Heart right ventricle (tissue), 16 donors: Measurements from ENCODE around the gene KHNYN. TPM values are rescaled to one million over a fixed set of nuclear protein-coding genes. Genes with fewer than 3 reads are reported as not detected.

Source experiments
- ATAC-seq, 8 donors: fragments of 200-7000 bp; cut with Tn5 transposase; one replicate each; pipeline ENCODE4 v1.9.1; 2020; ENCODE audit warnings: mild to moderate bottlenecking in 8 of 8, moderate library complexity in 8 of 8, moderate number of reproducible peaks in 1 of 8
- DNase-seq, 2 donors: peaks; one replicate each; pipeline ENCODE4 v3.0.0-alpha.2; 2020
- H3K27ac ChIP-seq, 10 donors: fragments of 200-600 bp; sonication (generic) in 2 of 10; one replicate each; pipeline versions ENCODE4 v1.5.0 to v1.8.0; 2020 to 2022; ENCODE audit warnings: mild to moderate bottlenecking in 3 of 10
- H3K27me3 ChIP-seq, 7 donors: fragments of 200-600 bp; one replicate each; pipeline ENCODE4 v1.8.0; 2021 to 2022; ENCODE audit warnings: mild to moderate bottlenecking in 2 of 7
- H3K36me3 ChIP-seq, 9 donors: fragments of 200-600 bp; sonication (generic) in 1 of 9; one replicate each; pipeline versions ENCODE4 v1.5.0 to v1.8.0; 2020 to 2022; ENCODE audit warnings: mild to moderate bottlenecking in 2 of 9
- H3K4me1 ChIP-seq, 9 donors: fragments of 200-600 bp; sonication (generic) in 1 of 9; one replicate each; pipeline versions ENCODE4 v1.5.0 to v1.8.0; 2020 to 2022; ENCODE audit warnings: mild to moderate bottlenecking in 4 of 9
- H3K4me3 ChIP-seq, 10 donors: fragments of 200-600 bp; sonication (generic) in 2 of 10; one replicate each; pipeline versions ENCODE4 v1.5.0 to v1.8.0; 2020 to 2022; ENCODE audit warnings: mild to moderate bottlenecking in 7 of 10, moderate library complexity in 2 of 10
- H3K9me3 ChIP-seq, 11 donors: fragments of 200-600 bp in 10 of 11; sonication (generic) in 2 of 11; one replicate each; pipeline versions ENCODE4 v1.5.0 to v1.8.0; 2013 to 2022; ENCODE audit warnings: mild to moderate bottlenecking in 2 of 11, control low read depth in 1 of 11, moderate library complexity in 1 of 11
- WGBS, 2 donors: extraction: QIAGEN DNeasy Blood & Tissue Kit; methylation state at CpG; one replicate each; pipeline ENCODE4 v1.1.7; 2013; ENCODE audit warnings: inconsistent platforms in 1 of 2; 5-methylcytosine and 5-hydroxymethylcytosine counted together
- intact Hi-C, 10 donors: fragments of 100-400 bp; cut with DNase I; formaldehyde crosslinking; loops; one replicate each; pipeline versions ENCODE4 v1.11.1 to v1.14.2; 2022
- polyA plus RNA-seq, 2 donors: library from polyadenylated mRNA; stranded (reverse); fragments of 200-250 nt; gene quantifications; one replicate each; pipeline ENCODE4 v1.2.3, GENCODE V29; 2013
- total RNA-seq, 10 donors: library from RNA; stranded (reverse); fragmentation: NEBNext Ultra II Directional in 3 of 10; extraction: Animal tissue kit (Norgen Biotek cat#: 25700) in 3 of 10; gene quantifications; one replicate each; pipeline versions ENCODE4 v1.2.1 to v1.2.4, GENCODE V29; 2021 to 2023
- TF ChIP-seq, protein P1 (sequence below), 9 donors: fragments of 200-600 bp; sonication (generic) in 2 of 9; IDR thresholded peaks; one replicate each; pipeline versions ENCODE4 v1.5.0 to v1.8.0; 2021 to 2022; ENCODE audit warnings: antibody characterized with exemption in 9 of 9, mild to moderate bottlenecking in 5 of 9, moderate library complexity in 1 of 9
- donor health status: Arrhythmogenic right ventricular cardiomyopathy.
- donor health status: ischemic (EF 13 %, LVEDD 7.1; RV severe dilation, severe dysfunction).
- donor health status: healthy with polysubstance abuse.
- donor health status: DM: no; HTN: yes; CAD: no.
- donor health status: DM: no; HTN: no; CAD: no.
- donor health status: ischemic (EF 25% LVEDD 6.9; RV normal size, moderate dysfunction).
- donor health status: ischemic (EF 25% LVEDD 5.7; RV mildly dilated, moderate dysfunction).
- donor health status: healthy.
- donor health status: DM: yes; HTN: yes; CAD: no.
- donor health status: Ischemic cardiomyopathy.
- donor health status: ischemic (EF 35%, LVEDD 5.7; RV mildly dilated, moderate dysfunction).
- donor health status: nonischemic (EF 11% LVEDD 7.7; RV severe dilation, severe dysfunction).
- donor health status: DM: yes; HTN: yes; CAD: no.
- donor health status: PGD.
- donor health status: ischemic (EF 29% LVEDD 5.4; RV normal size, mild dysfunction).
- donor health status: nonischemic (EF 23%, LVEDD 6.1; RV moderate dilation, normal function).

The KHNYN gene
- total and polyA plus RNA-seq, 12 donors = 14.0 to 30.1 (median 17.9) TPM

DNA sequence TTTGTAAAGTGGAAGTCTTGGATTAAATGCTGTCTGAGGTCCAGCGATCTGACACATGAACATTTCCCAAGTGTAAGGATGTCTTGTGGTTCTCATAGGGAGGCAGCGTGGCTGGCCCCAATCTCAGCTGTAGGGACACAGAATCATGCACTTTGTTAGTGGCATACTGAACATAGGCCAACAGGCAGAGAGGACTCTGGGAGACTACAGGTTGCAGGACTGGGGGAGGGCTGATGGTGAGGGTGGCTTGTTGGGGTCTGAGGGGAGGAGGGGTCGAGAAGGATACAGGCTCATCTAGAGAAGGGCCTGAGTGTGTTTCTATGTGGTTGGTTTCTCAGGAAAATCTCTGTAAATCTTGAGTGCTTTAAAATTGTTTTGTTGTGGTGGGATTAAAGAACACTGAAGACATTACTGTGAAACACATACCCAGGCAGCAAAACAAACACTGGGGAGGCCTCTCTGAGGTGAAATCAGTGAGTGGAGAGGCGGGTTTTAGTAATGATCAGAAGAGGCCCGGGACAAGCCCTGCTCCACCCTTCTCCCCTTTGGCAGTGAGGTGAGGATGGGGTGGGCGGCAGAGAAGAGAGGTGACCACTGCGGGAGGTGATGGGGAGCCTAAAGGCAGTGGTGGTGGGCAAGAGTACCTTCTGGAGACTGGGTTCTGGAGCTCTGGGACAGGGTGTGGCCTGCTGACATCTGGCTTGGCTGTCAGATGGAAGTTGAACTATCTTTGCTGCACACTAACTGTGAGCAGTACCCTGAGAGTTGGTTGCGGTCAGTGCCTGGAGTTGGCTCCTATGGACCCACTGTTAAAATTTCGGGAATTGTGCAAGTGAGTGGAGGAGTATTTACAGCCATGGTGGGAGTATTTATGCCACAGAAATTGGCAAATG lies 27.7 kb upstream of the KHNYN start:
- H3K27me3 ChIP-seq = no peaks in the 10 kb centered on the region
- peak overlapping the region in 5 of 10 donors; percentile 5 to 60 (median 28) for H3K27ac ChIP-seq
- ATAC-seq (no peak), DNase-seq (no peak)
- H3K4me3 ChIP-seq = peak overlapping the region in 1 of 10 donors; percentile 78
- H3K9me3 ChIP-seq = no peaks in the 10 kb centered on the region
- 58 to 60% methylated on average over 9 of the region's 9 CpGs for WGBS, 2 donors
- H3K4me1 ChIP-seq = peaks cover 14 to 74% (median 58%) of the 10 kb centered on the region in 9 donors
- H3K36me3 ChIP-seq = peaks cover 0 to 16% (median 0%) of the 10 kb centered on the region in 9 donors
- TF ChIP-seq, protein P1, sequence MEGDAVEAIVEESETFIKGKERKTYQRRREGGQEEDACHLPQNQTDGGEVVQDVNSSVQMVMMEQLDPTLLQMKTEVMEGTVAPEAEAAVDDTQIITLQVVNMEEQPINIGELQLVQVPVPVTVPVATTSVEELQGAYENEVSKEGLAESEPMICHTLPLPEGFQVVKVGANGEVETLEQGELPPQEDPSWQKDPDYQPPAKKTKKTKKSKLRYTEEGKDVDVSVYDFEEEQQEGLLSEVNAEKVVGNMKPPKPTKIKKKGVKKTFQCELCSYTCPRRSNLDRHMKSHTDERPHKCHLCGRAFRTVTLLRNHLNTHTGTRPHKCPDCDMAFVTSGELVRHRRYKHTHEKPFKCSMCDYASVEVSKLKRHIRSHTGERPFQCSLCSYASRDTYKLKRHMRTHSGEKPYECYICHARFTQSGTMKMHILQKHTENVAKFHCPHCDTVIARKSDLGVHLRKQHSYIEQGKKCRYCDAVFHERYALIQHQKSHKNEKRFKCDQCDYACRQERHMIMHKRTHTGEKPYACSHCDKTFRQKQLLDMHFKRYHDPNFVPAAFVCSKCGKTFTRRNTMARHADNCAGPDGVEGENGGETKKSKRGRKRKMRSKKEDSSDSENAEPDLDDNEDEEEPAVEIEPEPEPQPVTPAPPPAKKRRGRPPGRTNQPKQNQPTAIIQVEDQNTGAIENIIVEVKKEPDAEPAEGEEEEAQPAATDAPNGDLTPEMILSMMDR (IDR thresholded peaks at IDR 0.05) = no peak
- intact Hi-C loops = loop anchor here in 1 of 10 donors (2.0 kb wide), 1 partner anchor 35 kb away; no protein-coding TSS in a partner anchor

DNA sequence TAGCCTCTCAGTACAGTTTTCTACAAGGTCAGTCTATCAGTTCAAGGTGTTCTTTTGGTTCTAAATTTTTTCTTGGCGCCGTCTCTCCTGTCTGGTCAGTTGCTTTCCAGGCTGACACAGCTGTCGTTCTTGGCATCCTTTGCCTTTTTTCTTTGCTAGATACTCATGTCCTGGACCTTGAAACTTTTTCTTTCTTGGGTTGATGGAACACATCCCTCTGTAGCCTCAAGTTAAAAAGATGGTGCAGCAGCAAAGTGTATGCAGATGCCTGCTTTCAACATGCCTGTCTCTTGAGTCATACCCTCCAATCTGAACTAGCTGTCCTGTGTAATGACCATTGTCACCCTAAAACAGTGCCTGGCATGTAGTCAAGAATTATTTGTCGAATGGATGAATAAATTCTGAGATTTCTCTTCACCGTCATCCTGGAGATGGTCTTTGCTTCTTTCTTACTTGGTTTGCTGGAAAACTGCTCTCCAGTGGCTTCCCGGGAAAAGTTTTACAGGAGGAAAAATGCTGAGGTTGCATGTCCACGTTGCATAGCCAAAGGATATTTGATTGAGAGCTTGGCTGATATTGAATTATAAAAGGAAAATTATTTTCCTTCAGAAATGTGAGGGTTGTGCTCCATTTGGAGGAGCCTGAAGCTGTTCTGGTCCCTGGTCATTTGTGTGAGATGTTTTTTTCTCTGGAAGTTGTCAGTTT lies 26.3 kb upstream of the KHNYN start:
- Histone ChIP-seq H3K36me3 (peaks cover 0 to 24% (median 3%) of the 10 kb centered on the region in 9 donors), H3K4me1 (peaks cover 11 to 62% (median 50%) of the 10 kb centered on the region in 9 donors), H3K9me3 (no peaks in the 10 kb centered on the region), H3K4me3 (peak overlapping the region in 1 of 10 donors; percentile 16), H3K27me3 (no peaks in the 10 kb centered on the region), H3K27ac (peak overlapping the region in 6 of 10 donors; percentile 4 to 60 (median 15))
- intact Hi-C loops = no loop called here
- ATAC-seq = peak in 3 of 8 donors; percentile 14 to 38 (median 26)
- WGBS, 2 donors = 40 to 49% methylated on average over 7 of the region's 7 CpGs
- DNase-seq = peak in 1 of 2 donors; percentile 37
- TF ChIP-seq, protein P1 (IDR thresholded peaks at IDR 0.05) = no peak

DNA sequence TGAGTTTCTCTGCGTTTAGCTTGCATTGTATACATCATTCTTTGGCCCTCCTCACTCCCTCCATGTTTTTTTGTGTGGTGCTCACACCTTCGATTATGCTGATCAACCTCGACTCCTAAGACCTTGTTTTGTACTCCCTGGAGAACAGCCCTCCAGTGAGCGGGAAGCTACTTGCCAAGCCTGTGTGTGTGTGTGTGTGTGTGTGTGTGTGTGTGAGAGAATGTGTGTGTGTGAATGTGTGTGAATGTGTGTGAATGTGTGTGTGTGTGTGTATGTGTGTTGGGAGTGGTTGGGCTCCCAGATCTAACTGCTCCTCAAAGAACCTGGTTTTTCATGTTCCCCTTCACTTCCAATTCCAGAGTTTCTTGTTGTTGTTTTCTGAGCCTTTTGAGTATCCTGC lies 24.9 kb upstream of the KHNYN start:
- peaks cover 11 to 55% (median 47%) of the 10 kb centered on the region in 9 donors for H3K4me1 ChIP-seq

DNA sequence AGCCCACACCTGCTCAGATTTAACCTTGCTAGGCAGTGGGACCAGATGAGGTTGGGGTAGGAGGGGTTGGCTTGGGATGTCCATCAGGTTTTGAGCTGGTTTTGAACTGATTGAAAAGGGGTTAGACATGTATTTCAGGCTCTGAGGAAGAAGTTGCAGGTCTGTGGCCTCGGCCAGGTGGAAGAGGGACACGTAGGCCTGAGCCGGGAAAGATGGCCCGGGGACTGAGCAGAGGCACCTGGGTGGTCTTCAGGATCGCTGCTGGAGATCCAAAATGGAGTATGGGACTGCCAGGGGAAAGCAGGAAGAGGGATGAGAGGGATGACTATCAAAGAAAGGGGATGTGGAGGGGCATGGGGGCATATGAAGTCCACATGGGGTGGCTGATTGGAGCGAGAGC lies 23.3 kb upstream of the KHNYN start:
- no peaks in the 10 kb centered on the region for H3K9me3 ChIP-seq
- peaks cover 11 to 39% (median 32%) of the 10 kb centered on the region in 9 donors for H3K4me1 ChIP-seq
- TF ChIP-seq, protein P1 (IDR thresholded peaks at IDR 0.05) = no peak
- peaks cover 0 to 54% (median 18%) of the 10 kb centered on the region in 9 donors for H3K36me3 ChIP-seq
- no peaks in the 10 kb centered on the region for H3K27me3 ChIP-seq
- WGBS, 2 donors = 93 to 95% methylated on average over 6 of the region's 6 CpGs
- no peak overlapping the region for H3K27ac ChIP-seq
- ATAC-seq = no peak
- H3K4me3 ChIP-seq = no peak overlapping the region
- intact Hi-C loops = no loop called here
- DNase-seq = no peak

More for the DNA sequence above, 24.9 kb upstream of the KHNYN start:
- H3K27me3 ChIP-seq = no peaks in the 10 kb centered on the region
- no peak overlapping the region for H3K4me3 ChIP-seq
- intact Hi-C loops = no loop called here
- 52 to 63% methylated on average over 4 of the region's 4 CpGs for WGBS, 2 donors
- peaks cover 0 to 38% (median 16%) of the 10 kb centered on the region in 9 donors for H3K36me3 ChIP-seq
- DNase-seq (no peak), ATAC-seq (no peak)
- peak overlapping the region in 1 of 10 donors; percentile 25 for H3K27ac ChIP-seq
- TF ChIP-seq, protein P1 (IDR thresholded peaks at IDR 0.05) = no peak
- no peaks in the 10 kb centered on the region for H3K9me3 ChIP-seq
